ENCODE measurements around the gene PCNX1.
"Not testable (repeated sequence)": the region's sequence is repeated elsewhere in the genome, so short reads cannot be mapped to it uniquely, and the experiment has no call there.

Gene PCNX1

GRCh38 chr14:71094722-71095121 lies 187.5 kb downstream of the PCNX1 start:
- DNase-seq, result no peak

- DNase-seq, result no peak
Observed at GRCh38 chr14:71096947-71097346, 189.7 kb downstream of the PCNX1 start.

- DNase-seq, result no peak
Observed at GRCh38 chr14:71103662-71104484, 196.6 kb downstream of the PCNX1 start.

- DNase-seq, result no peak
Observed at GRCh38 chr14:71105177-71105576, 197.9 kb downstream of the PCNX1 start.

DNA sequence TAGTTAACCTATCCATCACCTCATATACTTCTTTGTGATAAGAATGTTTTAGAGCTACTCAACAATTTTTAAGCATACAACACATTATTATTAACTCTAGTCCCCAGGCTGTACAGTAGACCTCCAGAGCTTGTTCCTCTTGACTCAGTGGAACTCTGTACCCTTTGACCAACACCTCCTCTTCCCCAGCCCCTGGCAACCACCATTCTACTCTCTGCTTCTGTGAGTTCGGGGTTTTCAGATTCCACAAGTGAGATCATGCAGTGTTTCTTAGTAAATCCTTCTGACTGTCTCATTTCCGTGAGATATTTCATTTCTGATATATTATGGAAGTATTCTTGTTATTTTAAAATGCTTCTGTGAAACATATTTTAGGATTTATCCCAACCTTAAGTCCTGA lies 200.7 kb downstream of the PCNX1 start:
- no peak for DNase-seq

GRCh38 chr14:71108398-71109119 lies 201.3 kb downstream of the PCNX1 start:
- no peak for DNase-seq

GRCh38 chr14:71113376-71113775 lies 206.1 kb downstream of the PCNX1 start:
- no peak for DNase-seq

GRCh38 chr14:71114565-71114964 lies 207.3 kb downstream of the PCNX1 start:
- DNase-seq, result no peak

DNA sequence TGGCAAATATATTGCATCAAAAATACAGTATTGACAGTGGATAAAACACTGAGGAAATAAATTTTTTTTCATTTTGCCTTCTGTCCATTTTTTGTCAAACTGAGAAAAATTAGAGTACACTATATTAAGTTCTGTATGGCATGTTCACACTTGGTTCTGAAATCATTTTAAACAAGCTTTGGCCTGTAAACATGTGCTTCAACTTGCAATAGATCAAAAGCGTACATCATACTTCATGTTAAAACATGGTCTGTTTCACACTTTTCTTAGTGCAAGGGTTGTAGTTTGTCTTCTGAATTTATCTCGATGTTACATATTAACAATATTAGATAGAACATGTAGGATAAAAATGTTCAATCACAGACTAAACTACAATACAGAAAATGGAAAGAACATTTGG lies 208.0 kb downstream of the PCNX1 start:
- DNase-seq, result no peak

DNA sequence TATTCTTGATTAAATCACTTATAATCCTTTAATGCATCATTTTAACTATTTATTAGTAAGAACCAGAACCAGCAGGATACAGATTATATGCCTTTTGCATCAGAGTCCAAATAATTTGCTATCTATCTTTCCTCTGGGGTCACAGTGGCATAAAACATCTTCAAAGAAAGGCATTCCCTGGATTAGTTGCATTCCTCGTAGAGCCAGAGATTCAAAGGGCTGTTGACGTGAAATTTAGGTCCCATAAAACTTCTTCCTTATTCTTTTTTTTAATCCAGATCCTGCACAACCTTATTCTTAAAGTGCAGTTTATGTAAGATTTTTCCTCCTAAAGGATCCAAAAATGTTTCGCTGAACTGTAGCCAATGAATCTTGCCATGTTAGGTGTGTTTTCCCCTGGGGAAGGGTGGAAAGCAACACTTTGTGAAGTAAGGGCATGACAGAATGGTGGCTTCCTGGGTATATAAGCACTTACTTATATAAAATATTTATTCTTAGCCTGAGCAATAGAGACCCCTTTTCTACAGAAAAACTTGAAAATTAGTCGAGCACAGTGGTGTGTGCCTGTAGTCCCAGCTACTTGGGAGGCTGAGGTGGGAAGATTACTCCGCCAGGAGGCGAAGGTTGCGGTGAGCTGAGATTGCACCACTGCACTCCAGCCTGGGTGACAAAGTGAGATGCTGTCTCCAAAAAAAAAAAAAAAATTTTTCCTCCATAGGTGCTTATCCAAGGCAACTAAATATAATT lies 208.7 kb downstream of the PCNX1 start:
- no peak for DNase-seq

GRCh38 chr14:71116568-71117122 lies 209.4 kb downstream of the PCNX1 start:
- no peak for DNase-seq

DNA sequence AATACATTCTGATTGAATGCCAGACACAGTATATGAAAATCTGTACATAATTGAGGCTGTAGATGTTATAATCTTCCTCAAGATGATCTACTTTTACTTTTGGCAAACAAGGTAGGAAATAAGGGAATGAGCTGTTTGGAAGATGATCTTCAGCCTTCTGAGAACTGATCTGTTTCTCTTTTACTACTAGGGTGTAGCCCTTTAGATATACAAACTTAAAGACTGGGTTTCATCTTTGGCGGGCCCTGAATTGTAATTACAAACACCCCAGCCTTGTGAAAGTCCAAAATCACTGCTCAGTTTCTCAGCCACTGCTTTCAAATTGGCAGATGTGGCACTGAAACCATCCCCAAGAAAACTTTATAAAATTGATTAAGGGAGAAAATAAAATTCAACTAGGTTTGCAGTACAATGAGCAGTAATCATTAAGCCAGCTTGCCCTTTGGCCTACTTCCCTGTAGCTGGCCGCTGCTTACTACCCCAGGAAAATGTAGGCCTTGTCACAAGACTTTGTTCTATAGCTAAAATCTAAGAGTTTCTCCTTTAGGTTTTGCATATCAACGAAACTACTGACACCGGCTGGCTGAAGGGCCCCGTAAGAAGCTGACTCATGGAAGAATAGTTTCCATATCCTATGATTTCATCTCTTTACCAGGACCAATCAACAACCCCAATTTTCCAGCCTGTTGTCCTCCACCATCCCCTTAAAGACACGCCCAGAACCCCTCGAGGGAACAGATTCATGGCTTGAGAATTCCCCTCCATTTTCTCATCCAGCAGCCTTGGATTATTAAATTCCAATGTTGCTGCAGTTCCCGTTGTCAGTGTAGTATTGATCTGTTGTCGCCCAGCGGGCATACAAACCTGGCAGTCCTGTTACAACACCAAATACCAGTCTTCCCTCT lies 210.8 kb downstream of the PCNX1 start:
- DNase-seq, result no peak

DNA sequence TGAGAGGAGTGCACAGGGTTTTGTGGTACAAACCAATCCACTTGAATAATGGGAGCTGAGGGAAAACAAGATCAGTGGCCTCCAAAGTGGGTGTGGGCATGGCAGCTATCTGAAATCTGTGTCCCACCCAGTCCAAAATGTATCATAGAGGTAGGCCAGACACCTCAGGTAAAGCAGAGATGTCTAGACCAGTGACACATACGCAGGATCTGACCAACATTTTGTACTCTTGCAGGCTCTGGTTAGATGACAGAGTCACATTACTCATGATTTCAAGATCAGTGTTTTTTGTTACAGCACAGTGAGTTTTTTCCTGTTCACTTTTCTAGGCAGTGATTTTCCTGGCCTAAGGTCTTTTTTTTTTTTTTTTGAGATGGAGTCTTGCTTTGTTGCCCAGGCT lies 211.8 kb downstream of the PCNX1 start:
- DNase-seq, result no peak

DNA sequence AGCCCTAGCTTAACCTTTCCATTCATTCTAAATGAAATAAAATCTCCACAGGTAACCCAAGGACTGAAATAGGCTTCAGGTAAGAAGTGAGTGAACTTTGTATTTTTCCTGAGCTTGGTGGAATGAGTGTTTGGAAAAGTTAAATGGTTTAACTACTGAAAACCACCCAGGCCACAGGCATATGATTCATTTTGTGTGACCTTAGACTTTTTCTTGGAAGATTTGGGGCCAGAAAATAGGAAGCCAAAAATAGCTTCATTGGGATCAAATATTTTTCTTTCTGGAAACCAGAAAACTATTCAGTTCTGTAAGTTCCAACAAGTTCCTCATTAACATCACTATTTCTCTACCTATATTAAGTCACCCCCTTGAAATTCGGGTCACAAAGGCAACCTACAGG lies 212.6 kb downstream of the PCNX1 start:
- DNase-seq, result no peak

GRCh38 chr14:71121001-71121400 lies 213.7 kb downstream of the PCNX1 start:
- DNase-seq, result no peak

GRCh38 chr14:71121711-71122110 lies 214.5 kb downstream of the PCNX1 start:
- no peak for DNase-seq

DNA sequence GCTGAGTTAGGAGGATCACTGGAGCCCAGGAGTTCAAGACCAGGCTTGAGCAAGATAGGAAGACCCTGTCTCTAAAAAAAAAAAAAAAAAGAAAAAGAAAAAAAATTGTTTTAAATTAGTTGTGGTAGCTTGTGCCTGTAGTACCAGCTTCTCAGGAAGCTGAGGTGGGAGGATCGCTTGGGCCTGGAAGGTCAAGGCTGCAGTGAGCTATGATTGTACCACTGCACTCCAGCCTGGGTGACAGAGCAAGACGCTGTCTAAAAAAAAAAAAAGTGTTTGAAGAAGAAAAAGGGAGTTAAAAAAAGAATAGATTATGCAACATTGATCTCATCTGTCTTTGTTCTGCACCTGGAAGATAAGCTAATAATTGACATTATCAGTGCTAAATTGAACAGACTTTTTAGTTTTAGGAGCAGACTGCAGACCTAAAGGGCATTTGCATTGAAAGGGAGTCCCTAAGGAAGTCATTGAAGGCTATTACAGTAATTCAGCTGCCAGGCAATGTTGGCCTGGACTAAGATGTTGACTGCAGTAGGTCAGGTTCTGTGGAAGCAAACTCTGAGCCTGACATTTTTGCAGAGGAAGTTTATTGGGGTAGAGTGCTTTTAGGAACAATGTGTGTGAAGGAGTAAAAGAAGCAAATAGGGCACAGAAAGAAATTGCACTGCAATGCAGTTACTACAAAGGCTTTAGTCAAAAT lies 215.8 kb downstream of the PCNX1 start:
- DNase-seq, result no peak

DNA sequence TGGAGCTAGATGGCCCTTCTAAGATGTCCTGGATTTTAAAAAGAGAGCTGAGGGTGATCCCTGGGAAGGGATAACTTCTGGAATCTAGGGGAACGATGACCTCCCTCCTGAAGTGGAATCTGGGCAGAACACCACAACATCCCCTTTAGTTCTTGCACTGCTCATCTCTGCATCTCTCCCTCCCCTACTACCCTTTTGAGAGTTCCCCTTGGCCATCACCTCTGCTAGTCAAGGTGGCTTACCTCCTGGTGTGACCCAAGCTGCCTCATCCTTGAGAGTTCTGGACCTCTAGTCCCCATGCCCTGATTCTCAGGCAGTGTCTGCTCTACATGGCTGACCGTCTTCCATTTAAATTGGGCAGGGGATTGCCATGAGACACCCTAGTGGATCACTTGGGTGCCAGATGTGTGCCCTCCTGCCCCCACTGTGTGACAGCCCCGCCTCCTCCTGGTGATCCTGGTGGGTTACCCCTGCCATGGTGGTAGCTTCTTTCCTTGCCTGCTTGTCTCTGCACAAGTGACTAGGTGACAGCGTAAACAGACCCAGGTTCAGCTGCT lies 216.4 kb downstream of the PCNX1 start:
- DNase-seq, result no peak

GRCh38 chr14:71129716-71130490 lies 222.6 kb downstream of the PCNX1 start:
- DNase-seq, result not testable (repeated sequence)

DNA sequence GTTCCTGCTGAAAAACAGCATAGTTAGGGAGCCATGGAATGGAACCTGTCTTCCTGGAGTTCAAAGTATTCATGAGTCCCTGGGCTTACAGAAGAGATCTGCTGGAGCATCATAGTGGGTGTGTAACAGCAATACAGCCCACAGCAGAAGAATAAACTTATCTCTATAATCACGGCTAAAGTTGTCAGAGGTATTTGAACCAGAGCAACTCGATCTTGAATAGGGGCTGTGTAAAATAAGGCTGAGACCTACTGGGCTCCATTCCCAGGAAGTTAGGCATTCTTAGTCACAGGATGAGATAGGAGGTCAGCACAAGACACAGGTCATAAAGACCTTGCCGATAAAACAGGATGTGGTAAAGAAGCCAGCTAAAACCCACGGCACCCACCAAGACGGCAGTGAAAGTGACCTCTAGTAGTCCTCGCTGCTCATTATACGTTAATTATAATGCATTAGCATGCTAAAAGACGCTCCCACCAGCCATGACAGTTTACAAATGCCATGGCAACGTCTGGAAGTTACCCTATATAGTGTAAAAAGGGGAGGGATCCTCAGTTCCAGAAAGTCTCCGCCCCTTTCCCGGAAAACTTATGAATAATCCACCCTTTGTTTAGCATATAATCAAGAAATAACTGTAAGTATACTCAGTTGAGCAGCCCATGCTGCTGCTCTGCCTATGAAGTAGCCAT lies 223.4 kb downstream of the PCNX1 start:
- DNase-seq, result no peak

All from activated CD4-positive, alpha-beta T cell treated with anti-CD3 and anti-CD28 coated beads, Interleukin-2, amount 50 U/mL, for 1 hour (primary cell).